Stimulated activated naive CD8-positive, alpha-beta T cell treated with anti-CD3 and anti-CD28 coated beads, Interleukin-15, Interleukin-2, amounts not matched to agents 100 U/mL and 50 U/mL, for 24 hours (primary cell): ENCODE measurements around the gene POFUT1.
"Not testable (repeated sequence)": the region's sequence is repeated elsewhere in the genome, so short reads cannot be mapped to it uniquely, and the experiment has no call there.

Experiments
- ATAC-seq: fragments of 150-1000 bp; cut with Tn5 transposase; one replicate; pipeline ENCODE4 v1.10.0; 2021
- DNase-seq: peaks from one replicate; pipeline ENCODE4 v3.0.0; 2021

POFUT1 gene

GRCh38 chr20:32189691-32190615 is 17.7 kb upstream of the POFUT1 start:
- ATAC-seq (peak; percentile 72), DNase-seq (peak; percentile 74)

GRCh38 chr20:32190616-32191415 is 16.9 kb upstream of the POFUT1 start:
- no peak for ATAC-seq
- DNase-seq = no peak

GRCh38 chr20:32191422-32191821 is 16.3 kb upstream of the POFUT1 start:
- peak; percentile 3 for ATAC-seq
- DNase-seq = no peak

- DNase-seq = no peak
- ATAC-seq = no peak
Measured at GRCh38 chr20:32191873-32192272, 15.8 kb upstream of the POFUT1 start.

GRCh38 chr20:32192698-32193097 is 15.0 kb upstream of the POFUT1 start:
- DNase-seq (no peak), ATAC-seq (no peak)

- not testable (repeated sequence) for DNase-seq, ATAC-seq
Measured at GRCh38 chr20:32193336-32193735, 14.3 kb upstream of the POFUT1 start.

GRCh38 chr20:32193996-32194395 is 13.7 kb upstream of the POFUT1 start:
- no peak for DNase-seq
- ATAC-seq = no peak

- DNase-seq = no peak
- no peak for ATAC-seq
Measured at GRCh38 chr20:32195581-32195980, 12.1 kb upstream of the POFUT1 start.

- ATAC-seq, DNase-seq: not testable (repeated sequence)
Measured at GRCh38 chr20:32196613-32197012, 11.1 kb upstream of the POFUT1 start.

- not testable (repeated sequence) for ATAC-seq, DNase-seq
Measured at GRCh38 chr20:32197136-32197535, 10.5 kb upstream of the POFUT1 start.

- ATAC-seq = no peak
- no peak for DNase-seq
Measured at GRCh38 chr20:32199006-32199405, 8.7 kb upstream of the POFUT1 start.

- DNase-seq (no peak), ATAC-seq (no peak)
Measured at GRCh38 chr20:32201296-32201976, 6.2 kb upstream of the POFUT1 start.

GRCh38 chr20:32201977-32202363 is 5.7 kb upstream of the POFUT1 start:
- no peak for DNase-seq

GRCh38 chr20:32203356-32204204 is 4.1 kb upstream of the POFUT1 start:
- ATAC-seq = peak; percentile 47
- peak; percentile 32 for DNase-seq

More at GRCh38 chr20:32201977-32202363, 5.7 kb upstream of the POFUT1 start:
- no peak for ATAC-seq

GRCh38 chr20:32204205-32205109 is 3.2 kb upstream of the POFUT1 start:
- peak; percentile 75 for ATAC-seq
- peak; percentile 77 for DNase-seq

- ATAC-seq = no peak
- no peak for DNase-seq
Measured at GRCh38 chr20:32205110-32205842, 2.4 kb upstream of the POFUT1 start.

- ATAC-seq (no peak), DNase-seq (peak; percentile 33)
Measured at GRCh38 chr20:32205843-32206759, 1.6 kb upstream of the POFUT1 start.
